MM.1S (cell line): ENCODE results near the gene RAD23B.

Experiments
- DNase-seq: peaks from one replicate; pipeline ENCODE4 v3.0.0-alpha.2; 2015
- H2AFZ ChIP-seq: fragments of 300-600 bp; sonication (generic); 2 replicates; pipeline ENCODE4 v1.6.0; 2016; ENCODE audit warnings: antibody characterized with exemption, low read length
- H3F3A ChIP-seq: fragments of 300-600 bp; sonication (generic); 2 replicates; pipeline ENCODE4 v1.6.1; 2016; ENCODE audit warnings: mild to moderate bottlenecking, antibody characterized with exemption, low read length, moderate library complexity, mixed read lengths; ENCODE audit not compliant: insufficient read depth
- H3K27ac ChIP-seq: fragments of 300-600 bp; sonication (generic); 2 replicates; pipeline ENCODE4 v1.5.1; 2016; ENCODE audit warnings: mild to moderate bottlenecking, low read length
- H3K27me3 ChIP-seq: fragments of 300-600 bp; sonication (generic); replicated peaks from 2 replicates; pipeline ENCODE4 v1.6.0; 2016; ENCODE audit warnings: low read length; ENCODE audit not compliant: insufficient read depth
- H3K36me3 ChIP-seq: fragments of 300-600 bp; sonication (generic); replicated peaks from 2 replicates; pipeline ENCODE4 v1.6.1; 2016; ENCODE audit warnings: mild to moderate bottlenecking, low read length, mixed read lengths; ENCODE audit not compliant: insufficient read depth
- H3K4me1 ChIP-seq: fragments of 300-600 bp; sonication (generic); 2 replicates; pipeline ENCODE4 v1.6.1; 2016; ENCODE audit warnings: low read length, mixed read lengths
- H3K4me2 ChIP-seq: fragments of 300-600 bp; sonication (generic); 2 replicates; pipeline ENCODE4 v1.6.0; 2016; ENCODE audit warnings: low read depth, low read length
- H3K4me3 ChIP-seq: fragments of 300-600 bp; sonication (generic); 2 replicates; pipeline ENCODE4 v1.5.1; 2016; ENCODE audit warnings: low read length, mixed read lengths
- H3K79me2 ChIP-seq: fragments of 300-600 bp; sonication (generic); 2 replicates; pipeline ENCODE4 v1.6.1; 2016; ENCODE audit warnings: mixed run types, low read length, mixed read lengths
- H3K9ac ChIP-seq: fragments of 300-600 bp; sonication (generic); 2 replicates; pipeline ENCODE4 v1.6.1; 2016; ENCODE audit warnings: low read length, mixed read lengths
- H3K9me2 ChIP-seq: fragments of 300-600 bp; sonication (generic); replicated peaks from 2 replicates; pipeline ENCODE4 v1.6.1; 2016; ENCODE audit warnings: mild to moderate bottlenecking, low read length, mixed read lengths; ENCODE audit not compliant: insufficient read depth
- H3K9me3 ChIP-seq: fragments of 300-600 bp; sonication (generic); replicated peaks from 2 replicates; pipeline ENCODE4 v1.6.1; 2016; ENCODE audit warnings: mild to moderate bottlenecking, low read length, mixed read lengths; ENCODE audit not compliant: insufficient read depth
- H4K20me1 ChIP-seq: fragments of 300-600 bp; sonication (generic); 2 replicates; pipeline ENCODE4 v1.6.1; 2016; ENCODE audit warnings: mild to moderate bottlenecking, low read length, moderate library complexity, mixed read lengths; ENCODE audit not compliant: insufficient read depth
- CTCF ChIP-seq: fragments of 300-600 bp; sonication (generic); IDR thresholded peaks from 2 replicates; pipeline ENCODE4 v1.5.1; 2016; ENCODE audit warnings: antibody characterized with exemption, low read length, mixed read lengths
- EZH2 ChIP-seq: fragments of 300-600 bp; sonication (generic); optimal IDR thresholded peaks from 2 replicates; pipeline ENCODE3; 2017; ENCODE audit warnings: low read depth, mild to moderate bottlenecking, antibody characterized with exemption, low read length, mixed read lengths
- EZH2phosphoT487 ChIP-seq: fragments of 300-600 bp; sonication (generic); IDR thresholded peaks from 2 replicates; pipeline ENCODE4 v1.6.1; 2018; ENCODE audit warnings: antibody characterized with exemption, low read length

Gene RAD23B

GRCh38 chr9:107280543-107280942, 2.5 kb upstream of the RAD23B start:
- H3K27me3 ChIP-seq: no peaks in the 10 kb centered on the region
- no peak overlapping the region for H3K27ac ChIP-seq
- no peaks in the 10 kb centered on the region for H3K36me3 ChIP-seq
- no peaks in the 10 kb centered on the region for H3K9me2 ChIP-seq
- no peak overlapping the region for H3K9ac ChIP-seq
- peaks cover 16% of the 10 kb centered on the region for H3F3A ChIP-seq
- H4K20me1 ChIP-seq: peaks cover 12% of the 10 kb centered on the region
- DNase-seq: no peak
- H3K4me3 ChIP-seq: no peak overlapping the region
- H3K79me2 ChIP-seq: peaks cover 25% of the 10 kb centered on the region
- H3K4me2 ChIP-seq: no peak overlapping the region
- no peaks in the 10 kb centered on the region for H3K9me3 ChIP-seq
- no peak for TF ChIP-seq EZH2phosphoT487
- TF ChIP-seq EZH2: no peak
- TF ChIP-seq CTCF: no peak
- no peak overlapping the region for H2AFZ ChIP-seq
- H3K4me1 ChIP-seq: peaks cover 13% of the 10 kb centered on the region

DNA sequence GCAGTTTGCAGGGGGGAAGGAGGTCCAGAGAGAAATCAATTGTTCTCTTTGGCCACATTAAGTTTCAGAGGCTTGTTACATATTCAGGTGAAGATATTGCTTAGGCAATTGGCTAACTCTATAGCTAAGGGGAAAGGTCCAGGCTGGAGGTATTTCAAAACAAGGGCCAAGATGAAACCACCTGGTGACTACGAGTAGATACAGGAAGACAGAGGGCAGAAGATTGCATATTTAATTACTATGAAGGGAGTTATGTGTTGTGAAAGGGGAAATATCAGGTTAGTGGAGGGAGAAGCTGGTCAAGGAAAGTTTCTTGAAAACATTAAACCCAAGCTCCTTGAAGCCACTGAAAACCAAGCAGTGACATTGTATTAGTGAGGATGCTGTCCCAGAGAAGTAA, 1.9 kb upstream of the RAD23B start:
- Histone ChIP-seq H3K36me3 (no peaks in the 10 kb centered on the region), H3K9me2 (no peaks in the 10 kb centered on the region), H3K4me1 (peaks cover 14% of the 10 kb centered on the region), H3K9ac (no peak overlapping the region), H3K4me3 (no peak overlapping the region), H3K4me2 (no peak overlapping the region), H3K79me2 (peaks cover 32% of the 10 kb centered on the region), H2AFZ (no peak overlapping the region), H3F3A (peaks cover 16% of the 10 kb centered on the region), H3K27me3 (no peaks in the 10 kb centered on the region), H3K27ac (no peak overlapping the region), H4K20me1 (peaks cover 18% of the 10 kb centered on the region), H3K9me3 (no peaks in the 10 kb centered on the region)
- DNase-seq: no peak
- TF ChIP-seq CTCF (no peak), EZH2 (no peak), EZH2phosphoT487 (no peak)

GRCh38 chr9:107281922-107282667, 984 bp upstream of the RAD23B start:
- H3K9me3 ChIP-seq: no peaks in the 10 kb centered on the region
- no peaks in the 10 kb centered on the region for H3K36me3 ChIP-seq
- H3K27me3 ChIP-seq: no peaks in the 10 kb centered on the region
- peaks cover 27% of the 10 kb centered on the region for H4K20me1 ChIP-seq
- peak overlapping the region; percentile 93 for H3K4me3 ChIP-seq
- H3K4me1 ChIP-seq: peaks cover 16% of the 10 kb centered on the region
- TF ChIP-seq EZH2phosphoT487: no peak
- no peak for TF ChIP-seq CTCF
- TF ChIP-seq EZH2: no peak
- H3K4me2 ChIP-seq: peak overlapping the region; percentile 94
- no peak overlapping the region for H3K27ac ChIP-seq
- DNase-seq: no peak
- H3K79me2 ChIP-seq: peaks cover 41% of the 10 kb centered on the region
- peaks cover 16% of the 10 kb centered on the region for H3F3A ChIP-seq
- H2AFZ ChIP-seq: peak overlapping the region; percentile 82
- peak overlapping the region; percentile 58 for H3K9ac ChIP-seq
- H3K9me2 ChIP-seq: no peaks in the 10 kb centered on the region
